SKM-1 treated with dmso at 0.1 percent for 144 hours (cell line): ENCODE results near the gene ERICH6B.
"Not testable (repeated sequence)": the region's sequence is repeated elsewhere in the genome, so short reads cannot be mapped to it uniquely, and the experiment has no call there.

ENCODE experiments used
- DNase-seq: peaks from one replicate; lab custom pipeline; 2025; ENCODE audit not compliant: unreplicated experiment; lab: John Stamatoyannopoulos, UW

ERICH6B gene

DNA sequence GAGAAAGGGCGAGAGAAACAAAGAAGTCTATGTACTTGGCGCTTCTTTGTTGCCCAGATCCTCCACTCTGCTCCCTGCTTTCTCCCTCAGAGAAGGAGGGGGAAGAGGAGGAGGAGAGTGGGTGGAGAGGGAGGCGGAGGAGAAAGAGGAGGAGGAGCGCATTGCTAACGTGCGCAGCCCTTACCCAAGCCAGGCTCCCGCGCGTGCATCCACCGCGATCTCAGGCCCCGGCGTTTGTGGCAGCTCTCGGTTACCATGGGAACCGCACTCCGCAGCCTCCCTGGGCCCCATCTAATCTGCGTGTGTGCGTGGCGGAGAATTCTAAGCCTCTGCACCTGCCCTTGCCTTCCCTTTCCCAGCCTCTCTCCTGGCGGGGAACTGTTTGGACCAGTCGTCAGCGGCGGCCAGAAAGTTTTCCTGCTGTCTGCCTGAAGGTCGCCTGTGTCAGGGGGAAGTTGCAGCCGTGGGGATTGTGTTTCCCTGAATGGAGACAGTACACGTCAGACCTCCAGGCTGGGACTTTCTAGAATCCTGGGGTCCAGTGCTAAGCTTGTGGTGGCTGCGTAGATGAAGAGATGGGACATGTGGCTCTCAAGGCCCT, at the start of gene ERICH6B:
Gene ERICH6B, minus strand, starts transcription at position 239 of the 601 bp plus-strand sequence. CDS start 18,734 bp downstream, outside the sequence.
- no peak for DNase-seq

DNA sequence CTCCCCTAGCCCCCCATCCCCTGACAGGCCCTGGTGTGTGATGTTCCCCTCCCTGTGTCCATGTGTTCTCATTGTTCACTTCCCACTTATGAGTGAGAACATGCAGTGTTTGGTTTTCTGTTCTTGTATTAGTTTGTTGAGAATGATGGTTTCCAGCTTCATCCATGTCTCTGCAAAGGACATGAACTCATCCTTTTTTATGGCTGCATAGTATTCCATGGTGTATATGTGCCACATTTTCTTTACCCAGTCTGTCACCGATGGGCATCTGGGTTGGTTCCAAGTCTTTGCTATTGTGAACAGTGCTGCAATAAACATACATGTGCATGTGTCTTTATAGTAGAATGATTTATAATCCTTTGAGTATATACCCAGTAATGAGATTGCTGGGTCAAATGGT, 47.4 kb upstream of the ERICH6B start:
- not testable (repeated sequence) for DNase-seq

- no peak for DNase-seq
Observed at GRCh38 chr13:45662162-45662561, 46.6 kb upstream of the ERICH6B start.

DNA sequence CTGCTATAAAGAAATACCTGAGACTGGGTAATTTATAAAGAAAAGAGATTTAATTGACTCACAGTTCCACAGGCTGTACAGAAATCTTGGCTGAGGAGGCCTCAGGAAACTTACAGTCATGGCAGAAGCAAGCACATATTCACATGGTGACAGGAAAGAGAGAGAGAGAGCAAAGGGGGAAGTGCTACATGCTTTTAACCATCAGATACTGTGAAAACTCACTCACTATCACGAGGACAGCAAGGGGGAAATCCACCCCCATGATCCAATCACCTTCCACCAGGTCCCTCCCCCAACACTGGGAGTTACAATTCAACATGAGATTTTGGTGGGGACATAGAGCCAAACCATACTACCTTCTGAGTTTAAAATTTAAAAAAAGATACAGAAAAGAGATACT, 44.9 kb upstream of the ERICH6B start:
- not testable (repeated sequence) for DNase-seq

DNA sequence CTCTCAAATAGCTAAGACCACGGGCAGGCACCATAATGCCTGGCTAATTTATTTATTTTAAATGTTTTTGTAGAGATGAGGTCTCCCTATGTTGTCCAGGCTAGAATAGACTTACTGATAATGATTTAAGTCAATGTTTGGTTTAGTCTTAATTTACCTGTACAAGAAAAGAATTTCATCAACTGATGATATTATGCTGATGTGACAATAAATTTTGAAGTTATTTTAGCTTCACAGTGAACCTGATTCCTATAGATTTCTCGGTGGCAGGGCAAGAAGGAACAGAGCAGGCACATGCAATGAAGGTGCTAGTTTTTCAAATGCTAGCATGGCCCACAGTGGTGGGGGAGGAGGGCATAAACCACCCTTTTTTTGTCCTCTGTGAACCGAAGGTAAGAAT, 44.0 kb upstream of the ERICH6B start:
- DNase-seq: no peak

- DNase-seq: no peak
Observed at GRCh38 chr13:45658586-45659235, 43.2 kb upstream of the ERICH6B start.

GRCh38 chr13:45654633-45655349, 39.3 kb upstream of the ERICH6B start:
- no peak for DNase-seq

DNA sequence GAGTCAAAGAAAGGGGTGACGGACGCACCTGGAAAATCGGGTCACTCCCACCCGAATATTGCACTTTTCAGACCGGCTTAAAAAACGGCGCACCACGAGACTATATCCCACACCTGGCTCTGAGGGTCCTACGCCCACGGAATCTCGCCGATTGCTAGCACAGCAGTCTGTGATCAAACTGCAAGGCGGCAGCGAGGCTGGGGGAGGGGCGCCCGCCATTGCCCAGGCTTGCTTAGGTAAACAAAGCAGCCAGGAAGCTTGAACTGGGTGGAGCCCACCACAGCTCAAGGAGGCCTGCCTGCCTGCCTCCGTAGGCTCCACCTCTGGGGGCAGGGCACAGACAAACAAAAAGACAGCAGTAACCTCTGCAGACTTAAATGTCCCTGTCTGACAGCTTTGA, 29.7 kb upstream of the ERICH6B start:
- not testable (repeated sequence) for DNase-seq

GRCh38 chr13:45642159-45642558, 26.6 kb upstream of the ERICH6B start:
- not testable (repeated sequence) for DNase-seq

DNA sequence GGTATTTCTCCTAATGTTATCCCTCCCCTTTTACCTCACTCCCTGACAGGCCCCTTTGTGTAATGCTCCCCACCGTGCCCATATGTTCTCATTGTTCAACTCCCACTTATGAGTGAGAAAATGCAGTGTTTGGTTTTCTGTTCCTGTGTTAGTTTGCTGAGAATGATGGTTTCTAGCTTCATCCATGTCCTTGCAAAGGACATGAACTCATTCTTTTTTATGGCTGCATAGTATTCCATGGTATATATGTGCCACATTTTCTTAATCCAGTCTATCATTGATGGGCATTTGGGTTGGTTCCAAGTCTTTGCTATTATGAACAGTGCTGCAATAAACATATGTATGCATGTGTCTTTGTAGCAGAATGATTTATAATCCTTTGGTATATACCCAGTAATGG, 19.8 kb upstream of the ERICH6B start:
- DNase-seq: not testable (repeated sequence)

GRCh38 chr13:45630791-45631190, 15.3 kb upstream of the ERICH6B start:
- no peak for DNase-seq

GRCh38 chr13:45629940-45630339, 14.4 kb upstream of the ERICH6B start:
- no peak for DNase-seq

GRCh38 chr13:45628094-45628493, 12.6 kb upstream of the ERICH6B start:
- DNase-seq: no peak

GRCh38 chr13:45627656-45628055, 12.1 kb upstream of the ERICH6B start:
- DNase-seq: no peak

- peak; percentile 19 for DNase-seq
Observed at GRCh38 chr13:45626731-45627374, 11.3 kb upstream of the ERICH6B start.

- peak; percentile 2 for DNase-seq
Observed at GRCh38 chr13:45623516-45624090, 8.1 kb upstream of the ERICH6B start.

DNA sequence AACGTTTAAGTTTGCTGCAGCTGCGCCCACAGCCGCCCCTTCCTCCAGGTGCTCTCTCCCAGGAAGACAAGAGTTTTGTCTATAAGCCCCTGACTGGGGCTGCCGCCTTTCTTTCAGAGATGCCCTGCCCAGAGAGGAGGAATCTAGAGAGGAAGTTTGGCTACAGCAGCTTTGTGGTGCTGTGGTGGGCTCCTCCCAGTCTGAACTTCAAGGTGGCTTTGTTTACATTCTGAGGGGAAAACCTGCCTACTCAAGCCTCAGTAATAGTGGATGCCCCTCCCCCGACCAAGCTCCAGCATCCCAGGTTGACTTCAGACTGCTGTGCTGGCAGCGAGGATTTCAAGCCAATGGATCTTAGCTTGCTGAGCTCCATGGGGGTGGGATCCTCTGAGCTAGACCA, 6.4 kb upstream of the ERICH6B start:
- DNase-seq: no peak

GRCh38 chr13:45607931-45608330, 7.6 kb downstream of the ERICH6B start:
- no peak for DNase-seq

DNA sequence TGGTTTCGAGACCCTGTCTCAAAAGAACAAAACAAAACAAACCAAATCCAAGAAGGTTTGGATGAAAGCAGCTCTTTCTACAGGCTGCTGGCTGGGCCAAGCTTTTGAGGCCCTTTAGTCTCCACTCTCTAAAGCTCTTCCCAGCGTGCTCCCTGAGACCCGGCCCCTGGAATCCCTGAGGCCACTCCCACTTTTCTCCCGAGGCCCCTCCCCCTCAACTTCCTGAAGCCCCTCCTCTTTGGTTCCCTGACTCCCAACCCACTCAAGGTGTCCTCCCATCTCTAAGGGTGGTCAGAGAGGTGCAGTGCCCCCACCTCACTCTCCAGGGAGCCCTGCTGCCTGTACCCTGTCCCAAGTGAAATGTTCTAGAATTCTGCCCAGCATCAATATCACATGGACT, 10.6 kb downstream of the ERICH6B start:
- DNase-seq: no peak

- no peak for DNase-seq
Observed at GRCh38 chr13:45603338-45603737, 12.2 kb downstream of the ERICH6B start.
